ENCODE results near the gene MANBA. TPM values are rescaled to one million over a fixed set of nuclear protein-coding genes. Genes with fewer than 3 reads are reported as not detected.
"Not testable (repeated sequence)": the region's sequence is repeated elsewhere in the genome, so short reads cannot be mapped to it uniquely, and the experiment has no call there.

MANBA gene
- total and polyA plus RNA-seq, 5 donors from 2014 or later, result 10.7 to 21.2 (median 15.8) TPM

- not testable (repeated sequence) for ATAC-seq (ENCODE audit: low read depth in 2 of 2); H3K27ac ChIP-seq (ENCODE audit: insufficient read depth, low read length, poor library complexity, severe bottlenecking)
These were observed 17.4 kb downstream of the MANBA start for GRCh38 chr4:102743352-102743751.

GRCh38 chr4:102738802-102739201 lies 22.0 kb downstream of the MANBA start:
- ATAC-seq (ENCODE audit: low read depth in 2 of 2); H3K27ac ChIP-seq (ENCODE audit: insufficient read depth, low read length, poor library complexity, severe bottlenecking); H3K27ac Mint-ChIP-seq; DNase-seq; H3K4me3 Mint-ChIP-seq; H3K27me3 Mint-ChIP-seq; H3K4me3 ChIP-seq (ENCODE audit: low read depth, low read length); H3K4me1 ChIP-seq (ENCODE audit: control insufficient read depth, insufficient read depth, low read length, poor library complexity, severe bottlenecking); H3K27me3 ChIP-seq (ENCODE audit: control insufficient read depth, insufficient read depth, low read length); H3K9me3 ChIP-seq (ENCODE audit: control insufficient read depth in 2 of 2, low read length in 2 of 2): not testable (repeated sequence)
- H3K36me3 Mint-ChIP-seq, result peaks cover 41% of the 10 kb centered on the region
- H3K9me3 Mint-ChIP-seq, result peaks cover 2 to 14% (median 10%) of the 10 kb centered on the region in 7 donors
- H3K4me1 Mint-ChIP-seq, result peaks cover 14 to 40% (median 35%) of the 10 kb centered on the region in 4 donors
- H3K36me3 ChIP-seq (ENCODE audit: control insufficient read depth, insufficient read depth, low read length), result peaks cover 11% of the 10 kb centered on the region

More at GRCh38 chr4:102743352-102743751, 17.4 kb downstream of the MANBA start:
- H3K27me3 Mint-ChIP-seq; H3K27me3 ChIP-seq (ENCODE audit: control insufficient read depth, insufficient read depth, low read length); H3K9me3 ChIP-seq (ENCODE audit: control insufficient read depth in 2 of 2, low read length in 2 of 2); H3K4me1 ChIP-seq (ENCODE audit: control insufficient read depth, insufficient read depth, low read length, poor library complexity, severe bottlenecking); H3K4me3 ChIP-seq (ENCODE audit: low read depth, low read length); H3K4me3 Mint-ChIP-seq; H3K36me3 ChIP-seq (ENCODE audit: control insufficient read depth, insufficient read depth, low read length): not testable (repeated sequence)
- Mint-ChIP-seq H3K4me1 (peaks cover 10 to 30% (median 16%) of the 10 kb centered on the region in 4 donors), H3K27ac (peak overlapping the region in 1 of 3 donors; percentile 89), H3K9me3 (peaks cover 2 to 11% (median 10%) of the 10 kb centered on the region in 7 donors), H3K36me3 (peaks cover 36% of the 10 kb centered on the region)
- DNase-seq, result peak in 1 of 3 donors; percentile 24

- Histone ChIP-seq H3K27ac (ENCODE audit: insufficient read depth, low read length, poor library complexity, severe bottlenecking) (no peak overlapping the region), H3K27me3 (ENCODE audit: control insufficient read depth, insufficient read depth, low read length) (no peaks in the 10 kb centered on the region), H3K36me3 (ENCODE audit: control insufficient read depth, insufficient read depth, low read length) (peaks cover 9% of the 10 kb centered on the region), H3K4me3 (ENCODE audit: low read depth, low read length) (no peak overlapping the region), H3K4me1 (ENCODE audit: control insufficient read depth, insufficient read depth, low read length, poor library complexity, severe bottlenecking) (peaks cover 5% of the 10 kb centered on the region), H3K9me3 (ENCODE audit: control insufficient read depth in 2 of 2, low read length in 2 of 2) (peaks cover 3 to 6% of the 10 kb centered on the region in 2 experiments)
- H3K9me3 Mint-ChIP-seq, result peaks cover 4 to 18% (median 10%) of the 10 kb centered on the region in 7 donors
- H3K27me3 Mint-ChIP-seq, result no peaks in the 10 kb centered on the region
- DNase-seq (no peak), ATAC-seq (ENCODE audit: low read depth in 2 of 2) (no peak)
- H3K4me3 Mint-ChIP-seq, result no peak overlapping the region
- peaks cover 8 to 45% (median 34%) of the 10 kb centered on the region in 4 donors for H3K4me1 Mint-ChIP-seq
- peaks cover 44% of the 10 kb centered on the region for H3K36me3 Mint-ChIP-seq
- no peak overlapping the region for H3K27ac Mint-ChIP-seq
These were observed 23.9 kb downstream of the MANBA start for GRCh38 chr4:102736636-102737549.

- Histone ChIP-seq H3K9me3 (ENCODE audit: control insufficient read depth in 2 of 2, low read length in 2 of 2) (peaks cover 7 to 16% of the 10 kb centered on the region in 2 experiments), H3K27ac (ENCODE audit: insufficient read depth, low read length, poor library complexity, severe bottlenecking) (no peak overlapping the region), H3K36me3 (ENCODE audit: control insufficient read depth, insufficient read depth, low read length) (peaks cover 9% of the 10 kb centered on the region), H3K4me3 (ENCODE audit: low read depth, low read length) (no peak overlapping the region), H3K4me1 (ENCODE audit: control insufficient read depth, insufficient read depth, low read length, poor library complexity, severe bottlenecking) (peaks cover 5% of the 10 kb centered on the region), H3K27me3 (ENCODE audit: control insufficient read depth, insufficient read depth, low read length) (no peaks in the 10 kb centered on the region)
- Mint-ChIP-seq H3K9me3 (peaks cover 4 to 25% (median 9%) of the 10 kb centered on the region in 7 donors), H3K4me1 (peaks cover 4 to 40% (median 30%) of the 10 kb centered on the region in 4 donors), H3K4me3 (no peak overlapping the region), H3K36me3 (peaks cover 43% of the 10 kb centered on the region), H3K27ac (peak overlapping the region in 1 of 3 donors; percentile 10), H3K27me3 (no peaks in the 10 kb centered on the region)
- DNase-seq, result no peak
- no peak for ATAC-seq (ENCODE audit: low read depth in 2 of 2)
These were observed 25.2 kb downstream of the MANBA start for GRCh38 chr4:102735582-102735981.

- Mint-ChIP-seq H3K27ac (peak overlapping the region in 2 of 3 donors; percentile 70 to 78), H3K4me3 (no peak overlapping the region), H3K4me1 (peaks cover 4 to 35% (median 27%) of the 10 kb centered on the region in 4 donors), H3K27me3 (no peaks in the 10 kb centered on the region), H3K9me3 (peaks cover 4 to 25% (median 9%) of the 10 kb centered on the region in 7 donors), H3K36me3 (peaks cover 51% of the 10 kb centered on the region)
- Histone ChIP-seq H3K27ac (ENCODE audit: insufficient read depth, low read length, poor library complexity, severe bottlenecking) (no peak overlapping the region), H3K27me3 (ENCODE audit: control insufficient read depth, insufficient read depth, low read length) (no peaks in the 10 kb centered on the region), H3K4me1 (ENCODE audit: control insufficient read depth, insufficient read depth, low read length, poor library complexity, severe bottlenecking) (peaks cover 5% of the 10 kb centered on the region), H3K9me3 (ENCODE audit: control insufficient read depth in 2 of 2, low read length in 2 of 2) (peaks cover 7 to 16% of the 10 kb centered on the region in 2 experiments), H3K4me3 (ENCODE audit: low read depth, low read length) (no peak overlapping the region), H3K36me3 (ENCODE audit: control insufficient read depth, insufficient read depth, low read length) (peaks cover 9% of the 10 kb centered on the region)
- DNase-seq, result peak in 1 of 3 donors; percentile 66
- ATAC-seq (ENCODE audit: low read depth in 2 of 2), result peak; percentile 58 to 73
These were observed 26.0 kb downstream of the MANBA start for GRCh38 chr4:102734591-102735385.

- ATAC-seq (ENCODE audit: low read depth in 2 of 2) (no peak), DNase-seq (no peak)
- Histone ChIP-seq H3K4me3 (ENCODE audit: low read depth, low read length) (no peak overlapping the region), H3K4me1 (ENCODE audit: control insufficient read depth, insufficient read depth, low read length, poor library complexity, severe bottlenecking) (peaks cover 5% of the 10 kb centered on the region), H3K9me3 (ENCODE audit: control insufficient read depth in 2 of 2, low read length in 2 of 2) (peaks cover 4 to 11% of the 10 kb centered on the region in 2 experiments), H3K27me3 (ENCODE audit: control insufficient read depth, insufficient read depth, low read length) (no peaks in the 10 kb centered on the region), H3K27ac (ENCODE audit: insufficient read depth, low read length, poor library complexity, severe bottlenecking) (no peak overlapping the region), H3K36me3 (ENCODE audit: control insufficient read depth, insufficient read depth, low read length) (peaks cover 7% of the 10 kb centered on the region)
- H3K4me3 Mint-ChIP-seq, result no peak overlapping the region
- no peaks in the 10 kb centered on the region for H3K27me3 Mint-ChIP-seq
- H3K9me3 Mint-ChIP-seq, result peaks cover 3 to 21% (median 9%) of the 10 kb centered on the region in 7 donors
- H3K27ac Mint-ChIP-seq, result peak overlapping the region; percentile 27 to 78 (median 63)
- H3K4me1 Mint-ChIP-seq, result peaks cover 4 to 35% (median 27%) of the 10 kb centered on the region in 4 donors
- H3K36me3 Mint-ChIP-seq, result peaks cover 53% of the 10 kb centered on the region
These were observed 26.7 kb downstream of the MANBA start for GRCh38 chr4:102734116-102734515.

GRCh38 chr4:102733084-102733483 lies 27.7 kb downstream of the MANBA start:
- peaks cover 4 to 34% (median 23%) of the 10 kb centered on the region in 4 donors for H3K4me1 Mint-ChIP-seq
- H3K4me3 ChIP-seq (ENCODE audit: low read depth, low read length), result no peak overlapping the region
- peaks cover 49% of the 10 kb centered on the region for H3K36me3 Mint-ChIP-seq
- H3K9me3 ChIP-seq (ENCODE audit: control insufficient read depth in 2 of 2, low read length in 2 of 2), result peaks cover 4 to 10% of the 10 kb centered on the region in 2 experiments
- peaks cover 7% of the 10 kb centered on the region for H3K36me3 ChIP-seq (ENCODE audit: control insufficient read depth, insufficient read depth, low read length)
- H3K4me1 ChIP-seq (ENCODE audit: control insufficient read depth, insufficient read depth, low read length, poor library complexity, severe bottlenecking), result peaks cover 5% of the 10 kb centered on the region
- DNase-seq, result no peak
- ATAC-seq (ENCODE audit: low read depth in 2 of 2), result no peak
- no peak overlapping the region for H3K27ac ChIP-seq (ENCODE audit: insufficient read depth, low read length, poor library complexity, severe bottlenecking)
- H3K4me3 Mint-ChIP-seq, result no peak overlapping the region
- peaks cover 0 to 14% (median 3%) of the 10 kb centered on the region in 7 donors for H3K9me3 Mint-ChIP-seq
- no peaks in the 10 kb centered on the region for H3K27me3 Mint-ChIP-seq
- H3K27ac Mint-ChIP-seq, result no peak overlapping the region
- H3K27me3 ChIP-seq (ENCODE audit: control insufficient read depth, insufficient read depth, low read length), result no peaks in the 10 kb centered on the region

Measured in CD4-positive, CD25-positive, alpha-beta regulatory T cell (primary cell).